Lower leg skin (tissue), 3 donors: Measurements from ENCODE around the gene CAMK2G.
"Not testable (repeated sequence)": the region's sequence is repeated elsewhere in the genome, so short reads cannot be mapped to it uniquely, and the experiment has no call there.

Experiments
- POLR2A ChIP-seq, 2 donors: fragments of 450-650 bp; IDR thresholded peaks; one replicate each; pipeline ENCODE4 v1.6.1; 2016 to 2017; ENCODE audit warnings: antibody characterized with exemption in 2 of 2, mild to moderate bottlenecking in 1 of 2, moderate library complexity in 1 of 2
- TF ChIP-seq, protein P1 (sequence below), 3 donors: fragments of 450-650 bp; IDR thresholded peaks; one replicate each; pipeline ENCODE4 v1.5.1; 2016; ENCODE audit warnings: antibody characterized with exemption in 3 of 3, mild to moderate bottlenecking in 3 of 3, moderate library complexity in 2 of 3

DNA sequence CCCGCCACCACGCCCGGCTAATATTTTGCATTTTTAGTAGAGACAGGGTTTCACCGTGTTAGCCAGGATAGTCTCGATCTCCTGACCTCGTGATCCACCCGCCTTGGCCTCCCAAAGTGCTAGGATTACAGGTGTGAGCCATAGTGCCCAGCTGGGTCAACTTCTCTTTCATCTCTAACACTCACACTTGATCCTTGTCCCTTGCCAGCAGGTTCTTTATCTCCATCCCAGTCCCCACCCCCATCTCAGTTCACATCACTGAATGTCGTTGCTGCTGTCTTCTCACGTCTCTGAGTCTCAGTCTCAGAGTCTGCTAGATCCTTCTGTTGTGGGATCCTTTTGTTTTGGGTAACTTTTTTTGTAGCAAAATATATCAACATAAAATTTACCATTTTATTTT is 21.0 kb upstream of the CAMK2G start:
- TF ChIP-seq, protein P1, sequence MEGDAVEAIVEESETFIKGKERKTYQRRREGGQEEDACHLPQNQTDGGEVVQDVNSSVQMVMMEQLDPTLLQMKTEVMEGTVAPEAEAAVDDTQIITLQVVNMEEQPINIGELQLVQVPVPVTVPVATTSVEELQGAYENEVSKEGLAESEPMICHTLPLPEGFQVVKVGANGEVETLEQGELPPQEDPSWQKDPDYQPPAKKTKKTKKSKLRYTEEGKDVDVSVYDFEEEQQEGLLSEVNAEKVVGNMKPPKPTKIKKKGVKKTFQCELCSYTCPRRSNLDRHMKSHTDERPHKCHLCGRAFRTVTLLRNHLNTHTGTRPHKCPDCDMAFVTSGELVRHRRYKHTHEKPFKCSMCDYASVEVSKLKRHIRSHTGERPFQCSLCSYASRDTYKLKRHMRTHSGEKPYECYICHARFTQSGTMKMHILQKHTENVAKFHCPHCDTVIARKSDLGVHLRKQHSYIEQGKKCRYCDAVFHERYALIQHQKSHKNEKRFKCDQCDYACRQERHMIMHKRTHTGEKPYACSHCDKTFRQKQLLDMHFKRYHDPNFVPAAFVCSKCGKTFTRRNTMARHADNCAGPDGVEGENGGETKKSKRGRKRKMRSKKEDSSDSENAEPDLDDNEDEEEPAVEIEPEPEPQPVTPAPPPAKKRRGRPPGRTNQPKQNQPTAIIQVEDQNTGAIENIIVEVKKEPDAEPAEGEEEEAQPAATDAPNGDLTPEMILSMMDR (IDR thresholded peaks at IDR 0.05), result not testable (repeated sequence)
- not testable (repeated sequence) for TF ChIP-seq POLR2A (IDR thresholded peaks at IDR 0.05)
